H1 (cell line): ENCODE results near the gene FAM114A2. TPM values are rescaled to one million over a fixed set of nuclear protein-coding genes. Genes with fewer than 3 reads are reported as not detected.

ENCODE experiments used
- CHD2 ChIP-seq: IDR thresholded peaks from 2 replicates; pipeline ENCODE4 v1.6.1; 2012; ENCODE audit warnings: low read length, improper control_type of control experiment
- JUND ChIP-seq: IDR thresholded peaks from 2 replicates; pipeline ENCODE4 v1.6.1; 2011; ENCODE audit warnings: mild to moderate bottlenecking, improper control_type of control experiment, low read length
- MAX ChIP-seq: IDR thresholded peaks from 2 replicates; pipeline ENCODE4 v1.6.1; 2012; ENCODE audit warnings: inconsistent platforms
- SIRT6 ChIP-seq: IDR thresholded peaks from one replicate; pipeline ENCODE4 v1.7.1; 2012; ENCODE audit warnings: low read length, inconsistent platforms
- TAF7 ChIP-seq: optimal IDR thresholded peaks from 2 replicates; pipeline ENCODE3; 2011; ENCODE audit warnings: low read depth, mild to moderate bottlenecking, inconsistent platforms, low read length, moderate library complexity, borderline replicate concordance
- polyA plus RNA-seq, 7 experiments: library from polyadenylated mRNA; depleted of rRNA in 3 of 7; stranded (reverse) in 5 of 7; unstranded in 2 of 7; fragments of >200 nt in 5 of 7; fragments of 200-250 nt in 2 of 7; gene quantifications; 1 replicate in 5 of 7; 2 replicates in 1 of 7; 4 replicates in 1 of 7; pipeline versions ENCODE4 v1.2.1 to v1.2.3, GENCODE V29; 2011 to 2013; ENCODE audit warnings: missing spikeins in 2 of 7, mixed read lengths in 2 of 7
- total RNA-seq: library from RNA; stranded (reverse); fragmentation: NEBNext Ultra II Directional; extraction: Animal tissue kit (Norgen Biotek cat#: 25700); gene quantifications from 2 replicates; pipeline ENCODE4 v1.2.1, GENCODE V29; 2021

FAM114A2 gene
- total and polyA plus RNA-seq, 2 of the 8 experiments (the other 6 are each of a cell fraction or from before 2014, with no cell fraction given) = 3.8 to 9.2 TPM

- TF ChIP-seq TAF7 (no peak), MAX (no peak), JUND (no peak), SIRT6 (no peak), CHD2 (no peak)
- TF ChIP-seq, all 59 proteins: peak for 0
These were observed 19.6 kb upstream of the FAM114A2 start (continued) for GRCh38 chr5:154058055-154059038.
